ENCODE measurements around the gene FCRL1.

FCRL1 gene

DNA sequence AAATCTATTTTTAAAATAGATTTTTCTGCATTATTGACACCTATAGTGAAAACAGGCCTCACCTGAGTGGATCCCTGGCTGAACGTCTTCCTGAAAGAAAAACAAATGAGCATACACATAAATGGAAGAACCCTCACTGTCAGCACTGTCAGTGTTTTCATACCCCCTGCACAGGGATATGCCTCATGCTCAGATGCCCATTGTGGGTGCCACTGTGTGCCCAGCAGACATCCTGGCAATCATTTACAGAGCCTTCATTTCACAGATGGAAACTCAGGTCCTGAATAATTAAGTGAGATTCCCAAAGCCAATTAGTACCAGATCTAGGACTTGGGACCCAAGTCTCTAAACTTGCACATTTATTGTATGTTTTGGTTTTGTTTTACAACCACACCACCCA is 19.9 kb downstream of the FCRL1 start:
- no peak for DNase-seq

DNA sequence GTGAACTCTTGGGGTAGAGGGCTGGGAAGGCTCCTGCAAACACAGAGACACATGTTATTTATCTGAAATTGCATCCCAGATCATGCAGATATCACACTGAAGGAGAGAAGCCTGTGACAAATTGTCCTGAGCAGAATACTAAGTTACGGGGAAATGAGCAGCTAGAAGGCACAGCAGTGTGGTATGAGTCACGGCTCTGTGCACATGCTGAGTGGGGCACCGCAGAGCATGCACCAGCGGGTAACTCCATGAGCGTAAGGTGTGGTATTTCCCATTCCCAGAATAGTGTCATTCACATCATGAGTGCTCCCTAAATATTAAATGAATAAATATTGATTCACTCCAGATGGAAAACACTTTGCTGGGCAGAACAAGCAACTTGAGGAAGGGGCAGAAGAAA is 21.7 kb downstream of the FCRL1 start:
- no peak for DNase-seq

DNA sequence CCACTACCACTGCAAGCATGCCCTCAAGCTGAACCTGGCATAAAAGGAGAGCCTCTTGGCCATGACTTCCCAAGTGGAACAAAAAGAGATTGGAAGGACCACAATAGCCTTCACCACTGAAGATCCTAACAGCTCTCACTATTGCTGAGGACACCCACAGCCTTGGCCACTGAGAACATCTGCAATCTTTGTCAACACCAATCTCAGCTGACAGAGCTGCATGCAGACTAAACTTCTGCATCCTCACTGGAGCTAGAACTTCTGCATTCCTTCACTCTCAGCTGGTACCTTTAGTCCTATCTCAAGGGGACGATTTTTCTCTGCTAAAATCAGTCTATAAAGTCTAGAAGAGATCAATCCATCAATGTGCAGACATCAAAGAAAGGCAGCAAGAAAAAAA is 34.7 kb downstream of the FCRL1 start:
- DNase-seq, result no peak

DNA sequence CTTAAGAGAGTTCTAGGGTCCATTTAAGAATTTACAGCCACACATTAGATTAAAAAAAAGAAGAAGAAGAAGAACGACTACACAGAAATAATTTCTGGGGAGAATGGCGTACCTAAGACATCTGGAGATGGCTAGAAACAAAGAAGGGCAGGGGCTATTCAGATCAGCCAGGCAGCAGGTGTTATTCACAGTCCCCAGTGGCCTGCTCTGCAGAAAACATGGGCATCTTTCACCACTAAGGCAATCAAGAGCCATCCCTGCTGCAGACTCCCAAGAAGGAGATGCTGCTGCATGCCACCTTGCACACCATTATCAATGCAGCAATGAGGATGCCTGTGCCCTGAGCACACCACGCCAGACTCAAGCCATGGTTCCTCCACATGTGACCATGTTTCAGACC is 35.1 kb downstream of the FCRL1 start:
- no peak for DNase-seq

DNA sequence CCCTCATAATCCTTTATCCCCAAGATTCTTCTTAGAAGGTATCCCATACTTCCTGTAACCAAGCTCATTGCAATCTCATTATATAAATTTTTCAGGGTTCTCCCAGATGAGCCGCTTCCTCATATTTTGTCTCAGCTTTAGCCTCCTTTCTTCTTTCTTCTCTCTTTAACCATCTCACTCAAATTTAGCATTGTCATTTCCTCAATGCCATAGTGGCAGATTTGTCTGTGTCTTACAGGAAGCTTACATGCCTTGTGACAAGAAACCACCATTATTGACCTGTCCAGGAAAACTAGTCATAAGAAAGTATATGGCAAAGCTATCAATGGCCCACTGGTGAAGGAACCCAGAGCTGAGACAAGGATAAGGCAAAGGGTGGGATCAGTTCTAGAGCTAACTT is 37.0 kb downstream of the FCRL1 start:
- no peak for DNase-seq

DNA sequence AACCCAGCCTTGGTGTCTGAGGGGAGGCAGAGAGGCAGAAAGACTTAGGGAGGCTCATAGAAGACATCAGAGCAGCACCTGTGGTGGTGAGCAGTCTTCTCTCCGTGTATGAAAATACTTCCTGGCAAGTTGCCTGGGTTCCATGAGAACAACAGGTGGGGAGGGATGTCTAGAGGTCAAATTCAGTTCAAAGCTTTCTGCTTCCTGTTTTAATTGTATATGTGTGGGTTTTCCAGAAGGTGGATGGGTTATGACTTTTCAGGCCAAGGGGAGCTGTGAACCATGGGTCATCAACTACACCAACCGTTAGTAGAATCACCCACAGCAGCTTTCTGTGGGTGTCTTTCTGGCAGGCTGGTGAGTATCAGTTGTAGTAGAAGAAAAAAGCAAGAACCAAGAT is 38.9 kb downstream of the FCRL1 start:
- DNase-seq, result no peak

DNA sequence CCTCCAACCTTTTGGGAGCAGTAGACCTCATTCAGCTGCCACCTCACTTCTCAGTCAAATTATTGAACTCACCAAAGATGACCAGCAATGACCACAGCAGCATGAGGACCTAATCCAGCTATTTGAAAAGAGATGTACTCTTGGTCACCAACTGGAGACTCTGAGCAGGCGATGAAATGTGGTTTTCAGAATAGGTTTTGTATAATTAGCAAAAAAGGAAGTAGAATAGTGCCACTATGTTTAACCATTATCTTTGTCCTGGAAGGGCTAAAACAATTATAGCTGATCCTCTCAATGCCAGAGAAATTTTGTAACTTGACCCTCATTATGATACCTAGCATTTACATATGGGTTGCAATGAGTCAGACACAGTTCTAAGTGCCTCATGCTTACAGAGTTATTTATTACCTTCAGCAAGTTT is 42.9 kb downstream of the FCRL1 start, which contains the start of gene FCRL2:
FCRL2 (minus strand) TSS at position 162 of the 421 bp plus-strand sequence; CDS start at position 103, 59 bp downstream.
- DNase-seq, result no peak

DNA sequence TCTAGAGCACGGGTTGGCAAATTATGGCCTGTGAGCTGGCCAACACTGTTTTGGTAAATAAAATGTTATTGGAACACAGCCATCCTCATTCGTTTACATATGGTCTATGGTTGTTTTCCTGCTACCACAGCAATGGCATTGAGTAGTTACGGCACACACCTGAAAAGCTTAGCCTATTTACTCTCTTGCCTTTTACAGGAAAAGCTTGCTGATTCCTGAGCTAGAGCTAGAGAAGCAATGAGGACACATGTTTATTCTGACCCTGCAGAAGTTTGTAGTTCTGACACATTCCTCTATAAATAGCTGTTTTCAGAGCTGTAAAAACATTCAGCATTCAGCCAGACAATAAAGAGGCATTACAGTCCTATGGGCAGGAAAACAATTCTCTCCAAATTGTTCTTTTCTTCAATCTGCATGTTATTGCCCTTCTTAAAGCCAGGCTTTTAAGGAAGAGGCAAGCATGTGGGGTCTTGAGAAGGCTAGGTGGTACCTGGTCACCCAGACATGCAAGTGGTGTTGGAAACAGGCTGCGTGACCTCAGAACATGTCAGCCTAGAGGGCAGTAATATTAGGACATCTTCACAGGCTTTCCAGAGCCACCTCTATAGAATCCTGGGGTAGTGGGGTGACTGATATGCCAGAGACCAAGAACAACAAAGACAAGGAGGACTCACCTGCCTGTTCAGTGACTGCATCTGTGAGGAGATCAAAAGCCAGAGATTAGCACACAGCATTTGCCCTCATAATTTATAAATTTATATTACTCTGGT is 44.6 kb downstream of the FCRL1 start:
- no peak for DNase-seq

DNA sequence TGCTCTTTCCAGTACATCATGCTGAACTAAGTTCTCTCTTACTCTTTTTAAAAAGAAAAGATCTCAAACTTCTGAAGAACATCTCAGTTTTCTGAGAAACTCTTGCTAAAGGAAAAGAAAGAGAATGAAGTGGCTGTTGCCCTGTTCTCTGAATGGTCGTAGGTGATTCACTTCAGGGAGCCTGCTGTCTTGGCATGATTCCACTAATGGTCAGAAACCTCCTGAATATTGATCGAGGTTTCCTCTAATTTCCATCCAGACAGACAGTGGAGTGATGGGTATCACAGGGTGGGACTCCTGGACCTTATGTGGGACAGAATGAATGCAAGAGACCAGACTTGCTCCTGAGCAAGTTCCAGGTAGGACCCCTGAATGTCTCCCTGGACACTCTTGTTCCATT is 45.5 kb downstream of the FCRL1 start:
- DNase-seq, result no peak

DNA sequence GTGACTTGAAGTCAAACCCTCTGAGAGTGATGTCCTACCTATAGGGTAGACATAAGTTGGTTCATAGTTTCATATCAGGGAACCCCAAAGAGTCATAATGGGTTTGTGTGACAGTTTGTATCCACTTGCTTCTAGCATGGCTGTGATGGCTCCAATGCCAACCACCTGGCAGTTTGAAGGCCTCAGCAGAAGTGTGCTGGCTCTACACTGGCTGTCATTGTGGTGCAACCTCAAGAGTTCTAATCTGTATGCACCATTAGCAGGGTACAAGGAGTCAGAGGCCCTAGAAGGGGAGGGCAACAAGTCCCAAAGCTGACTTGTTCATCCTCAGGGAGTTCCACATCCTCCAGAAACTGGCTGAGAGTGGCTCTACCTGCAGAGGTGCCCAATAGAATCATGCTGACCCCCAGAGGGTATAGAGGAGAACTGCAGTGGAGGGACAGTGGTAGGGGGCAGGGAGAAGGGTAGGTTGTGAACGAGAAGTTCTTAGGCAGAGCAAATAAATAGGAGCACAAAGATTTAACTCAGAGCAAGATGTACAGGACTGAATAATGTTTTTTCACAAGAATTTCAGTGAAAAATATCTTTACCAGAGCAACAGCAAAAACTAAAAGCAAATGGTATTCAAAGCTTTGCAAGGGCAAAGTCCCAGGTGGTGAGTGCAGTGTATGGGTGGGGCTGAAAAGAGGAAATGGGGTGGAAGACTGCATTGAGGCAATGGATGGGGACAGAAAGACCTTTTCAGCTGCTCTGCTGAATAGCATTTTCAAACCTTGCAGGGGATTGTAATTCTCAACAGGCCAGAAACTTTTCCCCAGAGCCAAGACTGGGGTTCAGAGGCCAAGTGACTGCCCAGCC is 46.2 kb downstream of the FCRL1 start:
- DNase-seq, result no peak

DNA sequence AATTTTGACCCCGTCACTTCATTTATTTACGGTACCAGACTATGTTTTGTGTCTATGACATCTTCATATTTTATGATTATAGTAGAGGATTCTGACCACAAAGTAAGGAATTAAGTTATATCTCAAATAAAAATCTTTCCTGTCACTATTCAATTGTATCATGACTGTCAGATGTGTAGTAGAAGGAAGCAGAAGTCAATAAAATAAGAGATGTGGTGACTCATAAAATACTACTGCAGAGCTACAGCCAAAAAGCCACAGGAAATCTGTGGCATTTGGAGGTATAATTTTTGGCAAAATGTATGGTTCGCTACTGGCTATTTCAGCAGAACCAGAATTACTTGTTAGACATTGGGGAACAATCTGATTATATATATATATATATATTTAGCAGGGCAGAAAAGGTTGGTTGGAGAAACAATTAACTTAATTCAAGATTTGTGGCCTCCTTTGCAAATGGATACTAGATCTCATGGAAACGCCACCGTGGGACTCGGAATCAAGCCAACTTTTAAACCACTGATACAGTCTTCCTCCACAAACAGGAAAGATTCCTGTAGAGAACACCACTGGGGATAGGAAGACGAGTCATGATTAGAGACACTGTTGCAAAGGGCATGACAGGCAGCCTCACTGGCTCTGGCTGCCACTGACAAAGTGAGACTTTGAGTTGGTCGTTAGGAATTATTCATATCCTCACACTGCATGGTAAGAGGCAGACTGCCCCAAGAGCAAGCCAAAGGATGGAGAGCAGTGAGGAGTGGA is 48.1 kb downstream of the FCRL1 start:
- no peak for DNase-seq

DNA sequence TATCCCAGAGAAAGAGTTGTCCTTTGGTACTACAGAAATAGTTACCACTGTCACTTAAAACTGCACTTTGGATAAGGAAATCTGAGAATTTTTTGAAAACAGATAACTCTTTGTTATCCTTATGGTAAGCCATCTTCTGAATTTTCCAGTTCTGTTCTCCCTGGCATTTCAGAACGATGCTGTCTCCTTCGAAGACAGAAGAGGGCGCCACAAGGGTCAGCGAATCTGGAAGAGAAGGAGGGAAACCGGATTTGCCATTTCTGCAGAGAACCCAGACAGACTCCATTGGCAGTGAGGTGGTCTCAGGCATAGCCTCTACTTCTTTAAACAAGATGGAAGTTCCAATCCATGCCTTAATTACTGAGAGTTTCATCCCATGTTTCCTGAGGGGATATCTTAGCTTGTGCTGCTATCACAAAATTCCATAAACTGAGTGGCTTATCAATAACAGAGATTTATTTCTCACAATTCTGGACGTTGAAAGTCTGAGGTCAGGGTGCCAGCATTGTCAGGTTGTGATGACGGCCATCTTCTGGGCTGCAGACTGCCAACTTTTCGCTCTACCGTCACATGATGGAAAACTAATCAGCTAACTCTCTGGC is 49.4 kb downstream of the FCRL1 start:
- no peak for DNase-seq

DNA sequence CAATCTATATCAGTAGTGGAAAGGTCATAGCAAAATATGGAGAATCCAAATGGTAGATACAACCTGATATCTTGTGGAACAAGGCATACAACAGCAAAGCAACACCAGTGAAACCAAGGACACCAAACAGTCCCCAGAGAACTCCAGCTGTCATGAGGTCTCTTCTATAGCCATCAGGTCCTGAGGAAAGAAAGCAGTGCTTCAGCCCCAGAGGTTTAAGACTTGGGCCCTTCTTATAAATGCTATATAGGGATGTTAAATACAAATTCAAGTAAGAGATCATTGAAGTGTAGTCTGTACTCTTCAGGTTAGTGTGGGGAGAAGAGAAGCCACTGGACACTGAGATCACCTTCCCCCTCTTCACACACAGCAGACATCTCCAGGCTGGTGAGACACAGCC is 53.1 kb downstream of the FCRL1 start:
- DNase-seq, result no peak

DNA sequence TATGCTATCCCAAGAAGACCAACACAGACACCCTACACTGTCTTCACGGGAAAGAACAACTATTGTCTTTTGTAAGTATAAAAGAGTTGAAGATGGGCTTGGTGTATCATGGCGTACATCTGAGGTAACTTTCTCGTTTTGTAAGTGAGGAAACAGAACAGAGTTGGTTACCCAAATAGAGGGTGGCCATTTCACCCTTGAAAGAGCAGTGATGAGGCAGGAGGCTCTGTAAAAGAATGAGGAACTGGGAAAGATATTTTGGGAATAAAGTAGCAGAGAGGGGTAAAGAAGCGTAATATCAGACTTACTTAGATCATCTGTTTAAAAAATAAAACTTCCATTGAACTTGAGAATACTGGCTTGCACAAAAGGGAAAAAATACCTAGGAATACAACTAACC is 61.9 kb downstream of the FCRL1 start:
- DNase-seq, result no peak

DNA sequence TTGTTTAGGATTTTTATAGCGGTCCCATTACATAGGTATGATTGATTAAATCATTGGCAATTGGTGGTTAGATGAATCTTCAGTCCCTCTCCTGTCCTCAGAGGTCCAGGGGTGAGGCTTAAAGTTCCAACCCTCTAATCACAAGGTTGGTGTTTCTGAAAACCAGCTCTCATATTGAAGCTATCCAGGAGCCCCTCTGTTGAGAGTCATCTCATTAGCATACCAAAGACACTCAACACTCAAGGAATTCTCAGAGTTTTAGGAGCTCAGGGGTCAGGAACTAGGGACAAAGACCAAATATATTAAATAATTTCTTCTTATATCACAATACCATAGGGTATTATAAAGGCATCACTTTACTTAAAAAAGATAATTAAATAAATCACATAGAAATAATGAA is 66.3 kb downstream of the FCRL1 start:
- no peak for DNase-seq

DNA sequence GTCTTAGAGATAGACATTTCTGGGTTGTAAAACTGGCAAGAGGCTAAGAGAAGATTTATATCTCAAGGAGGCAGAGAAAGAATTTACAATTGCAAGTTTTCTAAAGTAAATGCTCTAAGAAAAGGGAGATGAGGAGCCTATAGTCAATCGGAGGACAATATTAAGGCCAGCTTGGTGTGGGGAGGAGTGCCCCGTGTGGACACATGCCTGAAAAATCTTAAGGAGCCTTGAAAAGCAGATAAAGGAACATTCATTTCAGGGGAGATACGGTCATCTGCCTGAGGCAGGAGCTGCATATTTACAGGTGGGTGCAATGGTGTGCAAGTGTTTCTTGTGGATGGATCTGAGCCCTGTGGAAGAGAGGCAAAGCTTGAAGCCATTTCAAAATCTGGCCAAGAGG is 68.6 kb downstream of the FCRL1 start:
- DNase-seq, result no peak

DNA sequence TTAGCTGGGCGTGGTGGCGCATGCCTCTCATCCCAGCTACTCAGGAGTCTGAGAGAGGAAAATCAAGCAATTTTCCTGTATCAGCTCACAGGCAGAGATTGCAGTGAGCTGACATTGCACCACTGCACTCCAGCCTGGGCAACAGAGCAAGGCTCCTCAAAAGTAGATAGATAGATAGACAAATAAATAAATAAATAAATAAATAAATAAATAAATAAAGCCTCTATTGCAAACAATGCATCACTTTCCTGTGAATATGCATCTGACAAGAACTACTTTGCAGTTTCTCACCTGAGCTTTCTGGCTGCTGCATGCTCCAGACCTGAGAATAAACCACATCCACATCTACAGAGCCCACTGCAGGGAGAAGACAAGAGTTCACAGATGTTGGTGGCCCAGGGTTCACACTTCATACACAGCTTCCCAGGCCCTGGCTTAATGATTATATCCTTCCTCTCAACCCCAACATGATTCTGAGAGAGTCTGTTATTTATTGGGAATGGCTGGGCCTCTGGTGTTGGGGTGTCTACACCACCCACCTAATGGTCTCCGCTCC is 71.6 kb downstream of the FCRL1 start:
- DNase-seq, result no peak
